GM19468 (cell line): ENCODE results near the gene CAMK2G.

Source experiments
- ATAC-seq: cut with Tn5 transposase; IDR thresholded peaks from one replicate; pipeline ENCODE4 v1.9.1; 2021; ENCODE audit warnings: mild to moderate bottlenecking, moderate library complexity, moderate number of reproducible peaks; ENCODE audit not compliant: unreplicated experiment; ENCODE audit errors: extremely low read depth

CAMK2G gene

DNA sequence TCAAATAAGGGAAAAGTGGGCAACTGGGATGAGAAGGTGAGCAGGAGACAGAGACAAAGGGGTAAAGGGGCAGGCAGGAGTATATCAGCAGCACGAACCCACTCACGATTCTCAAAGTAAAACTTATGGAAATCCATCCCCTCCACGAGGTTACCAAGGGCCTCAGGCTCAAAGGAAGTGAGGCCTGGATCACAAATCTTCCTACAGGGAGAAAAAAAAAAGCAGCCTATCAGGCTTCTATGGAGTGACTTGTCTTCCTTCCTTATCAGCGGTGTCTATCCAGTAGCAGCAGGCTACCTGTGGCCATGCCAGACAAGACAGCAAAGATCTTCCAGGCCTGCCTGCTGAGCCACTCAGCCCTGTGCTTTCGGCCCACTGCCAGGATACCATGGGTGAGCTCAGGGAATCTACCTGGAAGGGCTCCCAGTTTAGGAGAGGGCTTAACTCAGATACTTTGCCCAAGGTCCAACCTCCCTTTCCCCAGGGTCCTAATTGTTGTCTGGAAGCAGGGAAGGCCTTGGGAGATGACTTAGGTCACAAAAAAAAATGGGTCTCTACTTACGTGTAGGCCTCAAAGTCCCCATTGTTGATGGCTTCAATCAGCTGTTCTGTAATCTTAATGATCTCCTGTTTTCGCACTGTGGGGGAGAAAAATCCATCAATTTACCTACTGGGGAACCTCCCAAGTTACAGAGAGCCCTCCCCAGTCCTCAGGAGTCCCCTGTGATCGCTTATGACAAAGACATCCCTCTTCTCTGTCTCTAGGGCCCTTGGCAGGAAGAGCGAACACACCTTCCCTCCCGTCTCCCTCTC is 57.2 kb downstream of the CAMK2G start:
- ATAC-seq = no peak

DNA sequence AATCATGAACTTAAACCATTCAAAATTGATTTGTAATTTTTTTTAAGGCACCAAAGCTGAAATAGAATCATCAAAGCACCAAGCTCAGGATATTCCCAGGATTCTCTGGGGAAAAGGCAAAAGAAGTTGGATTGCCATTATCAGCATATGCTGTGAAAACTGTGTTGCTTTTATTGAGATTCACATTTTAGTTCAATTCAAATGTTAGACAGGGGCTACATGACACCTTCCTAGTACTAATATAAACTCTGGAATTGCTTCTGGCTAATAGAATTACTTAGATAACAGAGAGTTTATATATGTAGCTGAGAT is 58.7 kb downstream of the CAMK2G start:
- ATAC-seq = no peak

DNA sequence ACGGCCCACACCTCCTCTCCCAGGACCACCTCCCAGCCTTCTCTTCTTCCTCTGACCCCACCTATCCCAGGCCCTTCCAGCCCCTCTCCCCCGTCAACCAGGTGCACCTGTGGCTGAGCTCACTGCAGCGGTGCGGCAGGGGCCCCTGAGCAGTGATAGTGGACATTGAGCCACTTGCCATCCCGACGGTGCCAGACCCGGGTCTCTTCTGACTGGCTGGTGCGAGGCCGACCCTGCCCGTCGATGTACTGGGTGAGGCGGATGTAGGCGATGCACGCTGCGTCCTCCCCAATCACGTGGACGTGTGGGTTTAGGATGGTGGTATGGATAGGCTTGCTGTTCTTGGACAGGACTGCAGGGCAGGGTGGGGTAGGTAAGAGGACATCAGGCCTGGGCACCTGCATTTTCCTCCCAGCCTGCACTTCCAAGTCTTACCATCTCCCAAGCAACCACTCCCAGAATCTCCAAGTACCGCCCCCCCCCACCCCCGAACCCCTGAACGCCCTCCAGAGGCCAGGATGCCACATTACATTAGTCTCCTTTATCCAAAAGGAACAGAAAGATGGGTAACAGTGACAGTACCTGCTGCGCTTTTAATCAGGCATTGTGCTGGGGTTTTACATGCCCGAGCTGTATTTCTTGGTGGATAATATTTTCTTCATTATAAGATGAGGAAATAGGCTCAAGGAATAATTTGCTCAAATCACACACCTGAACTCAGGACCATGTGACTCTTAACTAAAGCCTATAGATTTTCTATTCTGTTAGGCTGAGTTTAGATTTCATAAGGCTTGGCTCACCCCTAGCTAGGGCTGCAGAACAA is 59.2 kb downstream of the CAMK2G start:
- ATAC-seq = no peak

DNA sequence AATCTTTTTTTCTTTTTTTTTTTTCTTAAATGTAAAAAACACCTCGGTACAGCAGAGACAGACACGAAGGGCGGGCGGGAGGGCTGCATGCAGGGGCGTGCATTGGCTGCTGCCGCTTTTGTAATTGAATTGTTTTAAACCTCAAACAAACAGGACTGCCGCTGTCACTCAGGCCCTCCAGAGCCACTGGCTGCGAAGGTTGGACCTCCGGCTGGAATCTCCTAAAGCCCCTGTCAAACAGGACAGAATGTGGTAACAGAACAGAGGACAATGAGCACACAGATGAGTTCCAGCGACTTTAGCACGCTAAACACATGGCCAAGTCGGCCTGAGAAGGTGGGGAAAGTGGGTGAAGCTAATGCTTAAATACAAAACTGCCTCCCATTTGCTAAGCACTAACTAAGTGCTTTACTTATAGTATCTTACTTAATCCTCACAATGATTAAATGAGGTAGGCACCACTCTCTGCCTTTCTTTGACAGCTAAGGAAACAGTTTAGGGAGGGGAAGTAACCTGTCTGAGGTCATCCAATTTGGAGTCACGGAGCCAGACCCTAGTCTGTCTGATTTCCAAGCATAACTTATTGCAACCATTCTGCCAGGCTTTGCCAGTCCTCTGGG is 60.0 kb downstream of the CAMK2G start:
- no peak for ATAC-seq

DNA sequence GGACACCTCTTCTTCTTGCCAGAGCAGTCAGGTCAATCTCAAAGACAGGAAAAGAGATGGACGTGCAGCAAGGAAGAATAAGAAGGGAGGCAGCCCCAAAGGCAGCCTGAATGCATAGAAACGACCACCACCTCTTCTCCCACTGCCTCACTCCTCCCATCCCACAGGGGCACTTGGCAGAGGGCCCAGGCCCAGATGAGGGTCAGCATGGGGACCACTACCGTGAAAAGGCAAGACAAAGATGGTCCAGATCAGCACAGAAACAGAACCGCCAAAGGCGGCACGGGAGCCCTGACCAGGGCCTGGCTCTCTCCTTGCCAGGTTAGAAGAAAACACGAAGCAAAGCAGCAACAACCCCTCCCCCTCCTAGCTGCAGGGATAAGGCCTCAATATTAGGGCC is 61.0 kb downstream of the CAMK2G start:
- no peak for ATAC-seq

GRCh38 chr10:73812657-73813056 is 61.7 kb downstream of the CAMK2G start:
- no peak for ATAC-seq

DNA sequence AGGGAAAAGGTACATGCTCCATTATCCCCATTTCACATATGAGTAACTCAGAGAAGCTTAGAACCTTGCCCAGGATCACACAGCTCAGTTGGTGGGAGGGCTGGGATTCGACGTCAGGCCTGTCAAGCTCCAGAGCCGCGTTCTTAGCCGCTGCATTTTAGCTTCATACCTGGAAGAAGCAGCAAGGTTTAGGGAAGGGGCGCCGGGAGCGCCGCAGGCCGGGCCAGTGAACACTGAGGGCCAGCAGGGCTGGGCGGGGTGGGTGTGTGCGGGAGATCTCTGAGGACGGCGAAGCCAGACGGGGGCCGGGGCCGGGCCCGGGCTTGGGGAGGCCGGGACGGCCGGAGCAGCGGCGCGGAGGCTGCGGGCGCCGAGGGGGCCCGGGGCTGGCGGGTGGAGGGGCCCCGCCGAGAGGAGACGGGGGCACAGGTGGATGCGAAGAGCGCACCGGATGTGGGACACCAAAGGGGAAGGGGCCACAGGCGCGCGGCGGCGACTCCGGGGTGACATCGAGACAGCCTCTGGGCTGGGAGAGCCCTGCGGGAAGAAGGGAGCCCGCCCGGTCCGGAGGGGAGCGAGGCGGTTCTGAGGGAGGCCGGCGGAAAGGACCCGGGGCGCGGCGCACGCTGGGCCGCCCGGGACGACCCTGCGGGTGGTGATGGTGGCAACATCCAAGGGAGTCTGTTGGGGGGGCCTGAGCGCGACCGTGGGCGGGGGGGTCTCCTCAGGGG is 63.5 kb downstream of the CAMK2G start:
- peak; percentile 1 for ATAC-seq

DNA sequence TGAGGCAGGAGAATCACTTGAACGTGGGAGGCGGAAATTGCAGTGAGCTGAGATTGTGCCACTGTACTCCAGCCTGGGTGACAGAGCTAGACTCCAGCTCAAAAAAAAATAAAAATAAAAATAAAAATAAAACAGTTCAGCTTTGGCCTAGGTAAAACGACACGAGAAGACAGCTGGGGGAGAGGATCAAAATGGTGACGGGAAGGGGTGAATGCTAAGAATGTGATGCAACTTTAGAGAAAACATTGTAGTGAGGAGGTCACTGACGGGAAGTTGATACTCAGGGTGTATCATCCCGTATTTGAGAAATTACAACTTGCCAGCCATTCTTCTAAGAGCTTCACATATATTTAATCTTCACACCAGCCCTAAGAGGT is 64.0 kb downstream of the CAMK2G start:
- ATAC-seq = no peak

DNA sequence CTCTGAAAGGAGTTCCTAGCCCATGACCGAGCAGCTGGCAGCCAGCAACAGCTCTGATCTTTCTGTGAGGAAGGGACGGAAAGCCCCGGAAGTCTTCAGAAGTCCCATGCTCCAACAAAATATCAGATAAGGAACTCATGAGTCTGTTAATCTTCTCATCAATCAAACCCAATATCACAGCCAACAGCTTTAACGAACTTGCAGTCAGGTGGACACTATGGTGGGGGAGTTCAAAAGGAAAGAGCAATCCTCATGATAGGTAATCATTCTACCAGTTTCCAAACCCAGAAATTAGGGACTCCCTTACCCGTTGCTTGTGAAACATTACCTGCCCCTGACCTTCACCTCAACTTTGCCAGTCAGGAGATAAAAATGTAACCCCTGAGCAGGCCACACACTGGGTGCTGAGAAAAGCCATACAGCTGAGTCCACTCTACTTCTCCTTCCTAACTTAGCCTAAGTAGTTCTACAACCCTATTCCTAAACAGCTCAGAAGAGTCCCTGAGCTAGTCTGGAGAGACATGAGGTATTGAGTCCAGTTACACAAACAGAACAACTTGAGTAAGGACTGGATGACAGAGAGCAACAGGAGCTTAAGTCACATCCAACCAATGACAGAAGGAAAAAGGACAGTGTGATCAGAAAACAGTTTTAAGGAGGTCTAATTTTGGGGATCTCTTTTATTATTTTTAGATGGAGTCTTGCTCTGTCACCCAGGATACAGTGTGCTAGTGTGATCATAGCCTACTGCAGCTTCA is 65.1 kb downstream of the CAMK2G start:
- no peak for ATAC-seq

DNA sequence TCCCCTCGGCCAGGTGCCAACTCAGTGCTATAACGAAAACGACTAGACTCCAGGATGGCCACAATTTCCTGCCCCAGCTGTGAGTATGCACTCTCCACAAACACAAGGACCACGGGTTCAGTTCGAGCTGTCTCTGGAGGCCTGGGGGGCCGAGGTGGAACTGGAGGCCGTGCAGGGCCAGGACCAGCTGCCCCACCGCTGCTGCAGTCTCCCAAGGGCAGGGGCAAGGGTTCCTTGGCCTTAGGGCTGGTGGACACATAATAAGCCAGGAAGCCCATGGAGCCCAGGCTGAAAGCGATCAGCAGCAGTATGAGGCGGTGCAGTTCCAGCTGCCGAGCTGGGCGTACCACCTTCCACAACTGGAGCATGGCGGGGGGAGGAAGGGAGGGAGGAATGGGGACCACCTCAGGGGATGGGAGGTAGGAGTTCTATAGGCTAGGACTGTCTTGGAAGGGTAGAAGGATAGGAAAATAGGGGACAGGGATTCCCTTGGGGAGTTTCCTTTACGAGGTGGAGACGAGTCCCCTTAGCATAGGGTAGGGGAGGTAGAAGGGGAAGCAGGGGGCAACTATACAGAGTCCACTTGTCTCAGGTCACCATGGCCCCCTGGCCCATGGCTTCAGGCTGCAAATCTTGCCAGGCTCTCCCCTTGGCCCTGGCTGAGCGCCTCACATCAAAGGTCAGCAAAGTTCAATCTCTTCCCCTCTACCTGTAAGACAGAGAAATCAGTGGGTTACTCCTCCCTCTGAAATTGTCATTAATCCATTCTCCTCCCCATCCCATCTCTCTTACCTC is 66.1 kb downstream of the CAMK2G start:
- no peak for ATAC-seq

DNA sequence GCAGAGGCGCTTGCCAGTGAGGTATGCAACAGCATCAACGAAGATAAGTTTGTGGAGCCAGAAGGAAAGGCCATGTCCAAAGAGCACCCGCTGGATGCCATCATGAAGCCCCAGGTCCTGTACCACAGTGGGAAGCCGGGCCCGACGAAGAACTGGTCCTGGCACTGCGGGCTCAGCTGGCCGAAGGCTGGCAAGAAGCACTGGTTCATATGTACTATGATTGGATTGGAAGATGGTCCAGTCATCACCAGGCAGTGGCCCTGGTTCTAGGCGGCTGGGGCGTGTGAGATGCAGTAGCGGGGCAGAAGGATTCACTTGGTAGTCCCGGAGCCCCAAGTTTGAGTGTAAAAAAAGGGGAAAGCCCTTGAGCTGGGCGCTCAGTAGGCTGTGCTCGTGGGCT is 66.9 kb downstream of the CAMK2G start:
- ATAC-seq = no peak

DNA sequence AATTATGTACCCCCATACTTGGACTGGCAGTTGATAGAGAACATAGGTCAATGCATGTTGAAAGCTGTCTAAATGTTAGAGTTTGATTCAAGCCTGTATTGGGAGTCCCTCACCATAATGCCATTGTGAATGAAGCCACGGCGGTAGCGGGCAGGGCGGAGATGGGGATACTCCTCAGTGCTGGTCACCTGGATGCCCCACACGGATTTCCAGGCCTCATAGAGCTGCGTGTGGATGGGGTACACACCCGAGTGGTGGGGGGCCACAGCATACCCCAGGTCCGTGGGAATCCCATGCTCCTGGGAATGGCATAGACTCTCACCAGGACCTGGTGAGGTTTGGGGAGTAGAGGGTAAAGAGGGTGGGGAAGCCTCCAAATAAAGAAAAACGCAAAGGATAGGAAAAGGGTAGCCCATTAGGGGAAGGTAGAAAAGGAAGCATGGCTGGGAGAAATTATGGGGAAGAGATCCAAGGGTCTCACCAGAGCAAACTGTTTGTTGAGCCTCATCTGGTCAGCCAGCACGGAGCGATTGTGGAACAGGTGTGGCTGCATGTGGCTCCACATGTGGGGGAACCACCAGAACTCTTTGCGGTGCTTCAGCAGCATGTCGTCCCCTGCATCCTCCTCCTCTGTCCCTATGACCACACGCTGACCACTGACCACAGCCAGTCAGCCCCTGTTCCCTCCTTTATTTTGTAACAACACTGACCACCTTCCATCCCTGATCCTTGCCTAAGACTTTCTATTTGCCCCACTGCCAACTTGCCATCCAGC is 68.0 kb downstream of the CAMK2G start:
- ATAC-seq = no peak

DNA sequence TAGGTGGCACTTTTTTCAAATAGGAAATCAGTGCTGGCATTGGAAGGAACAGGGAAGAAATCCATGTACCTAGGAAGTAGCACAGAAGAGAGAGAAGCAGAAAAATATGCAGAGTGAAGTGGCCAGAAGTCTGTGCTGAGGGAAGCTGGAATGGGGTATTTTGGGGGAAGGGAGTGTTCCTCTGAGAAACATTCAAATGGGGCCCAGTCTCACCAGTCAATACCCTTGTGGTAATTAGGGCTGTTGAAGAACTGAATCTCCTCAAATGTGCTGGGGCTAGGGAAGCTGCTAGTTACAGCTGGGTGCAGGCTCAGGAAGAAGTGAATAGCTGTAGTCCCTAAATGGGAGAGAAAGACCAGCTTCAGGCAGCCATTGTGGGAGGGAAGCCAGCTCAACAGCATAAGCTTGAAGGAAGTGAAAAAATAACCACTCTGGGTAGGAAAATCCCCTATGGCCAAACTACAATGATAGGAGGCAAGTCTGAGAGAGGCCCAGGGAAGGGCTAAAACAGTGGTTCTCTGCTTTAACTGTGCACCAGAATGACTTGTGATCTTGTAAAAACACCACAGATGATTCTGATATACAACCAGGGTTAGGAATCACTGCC is 70.6 kb downstream of the CAMK2G start:
- ATAC-seq = no peak

GRCh38 chr10:73802276-73802991 is 71.9 kb downstream of the CAMK2G start:
- ATAC-seq = no peak

GRCh38 chr10:73801253-73801590 is 73.1 kb downstream of the CAMK2G start:
- no peak for ATAC-seq

DNA sequence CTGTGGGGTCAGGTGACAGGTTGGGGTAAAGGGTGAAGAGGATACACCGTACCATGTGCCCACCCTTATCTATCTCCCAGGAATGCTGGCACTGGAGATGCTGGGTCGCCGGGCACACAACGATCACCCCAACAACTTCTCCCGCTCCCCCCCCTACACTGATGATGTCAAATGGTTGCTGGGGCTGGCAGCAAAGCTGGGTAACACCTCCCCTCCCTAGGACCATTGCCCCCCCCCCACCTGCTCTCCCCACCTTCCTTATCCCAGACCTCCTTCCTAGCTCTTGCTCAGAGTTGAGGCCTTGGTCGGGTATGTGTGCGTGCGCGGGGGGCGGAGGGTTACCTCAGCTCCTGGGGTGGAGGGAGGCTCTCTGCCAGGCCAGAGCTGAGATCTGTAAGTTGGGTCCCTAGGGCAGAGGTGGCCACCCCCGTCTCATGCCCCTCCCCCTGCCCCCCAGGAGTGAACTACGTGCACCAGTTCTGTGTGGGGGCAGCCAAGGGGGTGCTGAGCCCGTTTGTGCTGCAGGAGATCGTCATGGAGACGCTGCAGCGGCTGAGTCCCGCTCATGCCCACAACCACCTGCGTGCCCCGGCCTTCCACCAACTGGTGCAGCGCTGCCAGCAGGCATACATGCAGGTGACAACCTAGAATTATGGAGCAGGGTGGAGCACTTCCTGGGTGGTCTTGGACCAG is 73.6 kb downstream of the CAMK2G start:
- ATAC-seq = no peak
